NCI-H526 (cell line): ENCODE data around the gene SRRM5.
"Not testable (repeated sequence)": the region's sequence is repeated elsewhere in the genome, so short reads cannot be mapped to it uniquely, and the experiment has no call there.

Source experiments
- DNase-seq, 2 experiments: peaks; one replicate each; lab custom pipeline; 2025; lab: John Stamatoyannopoulos, UW

SRRM5 gene

GRCh38 chr19:43638214-43638994 is 26.5 kb downstream of the SRRM5 start:
- no peak for DNase-seq

GRCh38 chr19:43638995-43639518 is 27.2 kb downstream of the SRRM5 start:
- peak in 1 of 2 experiments; percentile 55 for DNase-seq

GRCh38 chr19:43639519-43640423 is 27.9 kb downstream of the SRRM5 start, which contains the start of gene CADM4:
TSS of gene CADM4 (minus strand) at chr19:43639850. CDS start at chr19:43639790, 60 bp downstream.
- DNase-seq, result peak; percentile 17 to 73

GRCh38 chr19:43640424-43640757 is 28.5 kb downstream of the SRRM5 start:
- no peak for DNase-seq

- DNase-seq, result no peak
Observed at GRCh38 chr19:43641333-43641732, 29.4 kb downstream of the SRRM5 start.

- DNase-seq, result no peak
Observed at GRCh38 chr19:43642531-43642930, 30.6 kb downstream of the SRRM5 start.

- no peak for DNase-seq
Observed at GRCh38 chr19:43643326-43643725, 31.4 kb downstream of the SRRM5 start.

- DNase-seq, result no peak
Observed at GRCh38 chr19:43644181-43644580, 32.3 kb downstream of the SRRM5 start.

- DNase-seq, result no peak
Observed at GRCh38 chr19:43648633-43649032, 36.7 kb downstream of the SRRM5 start.

GRCh38 chr19:43649514-43649913 is 37.6 kb downstream of the SRRM5 start:
- DNase-seq, result no peak

- DNase-seq, result not testable (repeated sequence)
Observed at GRCh38 chr19:43650276-43650675, 38.4 kb downstream of the SRRM5 start.

GRCh38 chr19:43651758-43652545 is 40.1 kb downstream of the SRRM5 start:
- peak; percentile 64 to 82 for DNase-seq

GRCh38 chr19:43652546-43652874 is 40.6 kb downstream of the SRRM5 start:
- DNase-seq, result no peak

- no peak for DNase-seq
Observed at GRCh38 chr19:43656436-43656835, 44.5 kb downstream of the SRRM5 start.

- DNase-seq, result no peak
Observed at GRCh38 chr19:43658001-43658400, 46.1 kb downstream of the SRRM5 start.

GRCh38 chr19:43658494-43658893 is 46.6 kb downstream of the SRRM5 start:
- no peak for DNase-seq

GRCh38 chr19:43660301-43660970 is 48.5 kb downstream of the SRRM5 start:
- no peak for DNase-seq

GRCh38 chr19:43660971-43661360 is 49.1 kb downstream of the SRRM5 start:
- DNase-seq, result no peak

GRCh38 chr19:43662487-43662886 is 50.6 kb downstream of the SRRM5 start:
- peak; percentile 21 to 55 for DNase-seq

GRCh38 chr19:43664018-43664417 is 52.1 kb downstream of the SRRM5 start:
- DNase-seq, result no peak
